Adipose tissue (tissue), 3 donors: ENCODE data around the gene CAPN2. TPM values are rescaled to one million over a fixed set of nuclear protein-coding genes. Genes with fewer than 3 reads are reported as not detected.
A peak's percentile ranks its signal among the peaks of the same experiment; 100 is the strongest.

Experiments
- H3K27ac ChIP-seq: one replicate; pipeline ENCODE4 v1.5.1; 2013; ENCODE audit warnings: low read depth, low read length
- WGBS, 3 donors: extraction: QIAGEN DNeasy Blood & Tissue Kit; methylation state at CpG; one replicate each; pipeline ENCODE4 v1.1.7; 2013; 5-methylcytosine and 5-hydroxymethylcytosine counted together
- polyA plus RNA-seq, 3 donors: library from polyadenylated mRNA; stranded (reverse); fragments of 200-250 nt; gene quantifications; one replicate each; pipeline ENCODE4 v1.2.3, GENCODE V29; 2013
- donor health status: healthy with polysubstance abuse.
- donor health status: Bipolar disorder and iron deficiency.
- donor health status: healthy.

CAPN2 gene
- polyA plus RNA-seq, 3 donors: 36.2 to 179 (median 115) TPM

DNA sequence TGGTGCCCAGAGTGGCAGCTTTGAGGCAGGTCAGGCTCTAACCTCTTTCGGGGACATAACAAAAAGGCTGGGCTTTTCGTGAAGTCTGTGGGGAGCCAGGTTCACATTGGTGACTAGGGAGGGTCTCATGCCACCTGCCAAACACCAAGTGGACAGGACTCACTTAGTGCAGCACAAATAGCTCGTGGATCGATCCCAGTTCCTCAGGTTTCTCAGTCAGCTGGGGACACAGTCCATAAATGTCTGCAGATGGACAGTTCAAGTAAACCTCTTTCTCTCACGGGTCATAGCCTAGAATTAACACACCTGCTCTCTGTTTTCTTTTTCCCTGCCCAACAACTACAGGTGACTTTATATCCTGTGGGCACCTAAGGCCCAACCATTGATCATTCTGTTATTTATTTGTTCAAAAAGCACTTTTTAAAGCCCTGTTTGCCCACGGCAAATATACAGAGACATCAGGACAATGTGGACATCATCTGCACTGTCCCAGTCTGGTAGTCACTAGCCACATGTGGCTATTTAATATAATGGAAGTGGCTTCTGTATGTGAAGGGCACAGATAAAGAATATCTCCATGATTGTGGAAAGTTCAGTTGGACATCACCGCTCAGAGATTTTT lies 53.5 kb downstream of the CAPN2 start:
- whole genome bisulfite sequencing, 3 donors: 48 to 81% (median 75%) methylated on average over 7 of the region's 7 CpGs
- no peak overlapping the region for H3K27ac ChIP-seq

DNA sequence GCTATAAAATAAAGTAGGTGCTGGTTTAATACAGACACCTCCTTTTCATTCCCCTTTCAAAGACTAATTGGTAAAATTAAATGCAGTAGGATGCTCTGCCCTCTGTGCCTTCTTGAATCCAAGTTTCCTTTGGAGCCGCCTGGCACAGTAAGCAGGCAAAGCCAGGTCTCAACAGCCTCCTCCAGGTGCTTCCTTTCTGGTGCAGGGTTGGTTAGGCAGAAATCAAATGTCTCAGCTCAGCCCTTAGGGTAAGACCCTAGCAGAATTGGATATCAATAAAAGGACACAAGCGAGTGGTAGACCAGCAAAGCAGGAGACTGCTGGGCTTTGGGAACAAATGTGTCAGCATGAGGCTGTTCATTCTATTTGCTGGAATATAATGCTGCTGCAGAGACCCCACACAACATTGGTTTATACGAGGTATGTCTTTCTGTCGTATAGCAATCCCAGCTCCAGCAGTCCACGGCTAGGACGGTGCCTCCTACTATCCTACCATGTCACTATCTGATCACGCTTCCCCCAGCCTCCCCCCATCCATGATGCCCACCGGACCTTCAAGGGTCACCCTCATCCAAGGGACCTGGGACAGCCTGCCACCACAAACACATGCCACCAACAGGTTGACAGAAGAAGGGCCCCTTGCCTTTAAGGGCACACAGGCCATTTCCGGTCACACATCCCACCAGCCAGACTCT lies 58.4 kb downstream of the CAPN2 start:
- WGBS, 3 donors: 93 to 98% (median 94%) methylated on average over 9 of the region's 9 CpGs

DNA sequence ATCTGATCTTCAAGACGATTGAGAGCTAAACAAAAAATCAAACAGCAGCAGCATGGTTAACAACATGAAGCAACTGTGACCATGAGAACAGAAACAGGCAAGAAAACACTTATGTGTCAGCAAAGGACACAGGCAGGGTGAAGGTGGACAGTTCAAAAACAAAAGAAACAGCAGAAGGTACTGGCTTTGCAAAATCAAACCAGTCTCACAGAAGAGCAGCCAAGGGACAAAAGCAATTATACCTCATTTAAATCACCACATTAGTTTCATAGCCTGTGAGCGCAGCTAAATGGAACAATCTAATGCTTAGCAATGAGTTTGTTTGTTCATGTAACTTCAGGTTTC lies 59.1 kb downstream of the CAPN2 start:
- WGBS, 3 donors: 55 to 62% (median 59%) methylated on average over 2 of the region's 2 CpGs
- H3K27ac ChIP-seq: no peak overlapping the region

More for the DNA sequence above, 58.4 kb downstream of the CAPN2 start:
- peak overlapping the region; percentile 11 for H3K27ac ChIP-seq

DNA sequence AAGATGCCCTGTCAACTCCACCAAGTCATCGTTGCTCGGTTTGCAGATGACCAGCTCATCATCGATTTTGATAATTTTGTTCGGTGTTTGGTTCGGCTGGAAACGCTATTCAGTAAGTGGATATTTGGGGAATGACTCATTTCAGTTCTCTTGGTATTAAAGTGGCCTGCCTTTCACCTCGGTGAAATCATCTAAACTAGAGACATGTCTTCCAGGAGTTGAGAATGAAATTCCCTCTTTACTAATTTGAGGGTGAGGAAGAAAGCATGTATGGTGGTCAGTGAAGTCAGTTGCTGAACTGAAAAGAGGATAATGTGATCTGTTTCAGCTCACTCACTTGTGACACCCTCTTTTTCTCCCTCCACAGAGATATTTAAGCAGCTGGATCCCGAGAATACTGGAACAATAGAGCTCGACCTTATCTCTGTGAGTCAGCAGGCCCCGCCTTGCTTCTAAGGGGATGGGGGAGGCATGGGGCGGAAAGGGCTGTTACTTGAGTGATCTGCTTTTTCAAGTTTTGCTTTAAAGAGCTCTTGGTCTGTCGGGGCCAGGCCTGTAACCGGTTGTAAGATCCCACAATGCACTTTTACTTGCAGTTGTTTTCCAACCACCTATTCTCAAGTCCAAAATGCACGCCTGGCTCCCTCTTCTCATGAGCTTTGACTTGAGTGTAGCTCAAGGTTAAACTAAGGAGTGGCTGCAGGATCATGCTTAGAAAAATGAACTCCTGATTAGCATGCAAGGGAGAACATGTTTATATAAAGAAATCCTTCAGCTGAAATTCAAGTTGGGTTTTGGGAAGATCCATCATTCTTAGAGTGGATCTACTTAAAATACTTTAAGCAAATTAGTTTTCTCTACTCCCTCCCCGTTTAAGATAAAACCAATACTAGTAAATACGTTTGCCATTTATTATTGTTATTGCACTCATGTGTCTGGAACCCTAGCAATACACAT lies 59.8 kb downstream of the CAPN2 start:
- no peak overlapping the region for H3K27ac ChIP-seq
- WGBS, 3 donors: 35 to 54% (median 47%) methylated on average over 16 of the region's 16 CpGs

DNA sequence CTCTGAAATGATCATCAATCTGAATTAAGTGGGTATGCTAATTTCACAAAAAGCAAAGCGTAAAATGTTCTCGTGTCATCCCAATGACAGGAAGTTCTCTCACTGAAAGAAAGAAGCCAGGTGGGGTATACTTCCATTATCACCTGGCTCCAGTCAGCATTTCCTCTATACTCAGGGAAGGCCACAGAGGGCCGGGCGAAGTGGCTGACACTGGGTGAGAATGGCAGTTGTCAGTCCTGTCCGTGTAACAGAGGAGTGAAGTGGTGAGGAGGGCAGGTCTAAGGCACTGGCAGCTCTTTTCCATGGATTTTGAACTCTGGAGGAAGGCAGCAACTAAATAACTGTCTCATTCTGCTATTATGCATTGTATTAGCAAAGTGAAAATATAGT lies 60.4 kb downstream of the CAPN2 start:
- WGBS, 3 donors: 78 to 91% (median 88%) methylated on average over 5 of the region's 5 CpGs
- H3K27ac ChIP-seq: no peak overlapping the region

DNA sequence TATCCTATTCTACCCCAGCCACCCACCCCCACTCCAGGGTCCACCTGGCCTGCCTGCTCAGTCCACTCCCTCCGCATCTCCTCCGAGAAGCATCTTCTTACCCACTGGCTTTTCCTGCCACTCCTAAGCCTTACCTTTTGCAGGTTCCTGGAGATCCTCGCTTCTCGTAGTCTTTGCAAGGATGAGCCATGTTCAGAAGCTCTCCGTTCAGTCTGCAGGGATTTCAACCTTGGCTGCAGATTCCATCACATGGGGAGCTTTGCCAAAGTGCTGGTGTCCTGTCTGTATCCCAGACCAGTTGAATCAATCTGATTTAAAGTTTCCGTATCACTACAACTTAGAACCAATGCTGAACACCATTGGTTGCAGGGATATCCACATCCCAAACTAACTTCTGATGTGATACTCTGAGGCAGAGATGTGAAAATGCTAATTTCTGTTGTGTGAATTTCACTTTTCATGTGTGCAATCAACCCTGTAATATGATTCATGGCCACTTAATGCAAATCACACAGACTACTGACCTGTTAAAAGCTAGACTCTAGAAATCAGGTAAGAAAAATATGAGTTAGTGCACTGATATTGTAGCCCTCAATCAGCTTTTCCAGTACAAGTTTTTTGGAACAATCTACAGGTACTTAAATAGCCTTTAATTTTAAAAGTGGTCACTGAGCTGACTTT lies 61.9 kb downstream of the CAPN2 start:
- WGBS, 3 donors: 81 to 93% (median 86%) methylated on average over 6 of the region's 6 CpGs
- H3K27ac ChIP-seq: no peak overlapping the region

DNA sequence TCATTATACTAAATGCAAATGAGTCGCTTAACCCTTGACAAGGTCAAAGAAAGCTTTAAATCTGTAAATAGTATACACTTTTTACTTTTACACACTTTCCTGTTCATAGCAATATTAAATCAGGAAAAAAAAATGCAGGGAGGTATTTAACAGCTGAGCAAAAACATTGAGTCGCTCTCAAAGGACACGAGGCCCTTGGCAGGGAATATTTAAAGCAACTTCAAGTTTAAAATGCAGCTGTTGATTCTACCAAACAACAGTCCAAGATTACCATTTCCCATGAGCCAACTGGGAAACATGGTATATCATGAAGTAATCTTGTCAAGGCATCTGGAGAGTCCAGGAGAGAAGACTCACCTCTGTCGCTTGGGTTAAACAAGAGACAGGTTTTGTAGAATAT lies 62.7 kb downstream of the CAPN2 start:
- H3K27ac ChIP-seq: no peak overlapping the region
- WGBS, 3 donors: 49 to 64% (median 61%) methylated on average over 4 of the region's 4 CpGs

DNA sequence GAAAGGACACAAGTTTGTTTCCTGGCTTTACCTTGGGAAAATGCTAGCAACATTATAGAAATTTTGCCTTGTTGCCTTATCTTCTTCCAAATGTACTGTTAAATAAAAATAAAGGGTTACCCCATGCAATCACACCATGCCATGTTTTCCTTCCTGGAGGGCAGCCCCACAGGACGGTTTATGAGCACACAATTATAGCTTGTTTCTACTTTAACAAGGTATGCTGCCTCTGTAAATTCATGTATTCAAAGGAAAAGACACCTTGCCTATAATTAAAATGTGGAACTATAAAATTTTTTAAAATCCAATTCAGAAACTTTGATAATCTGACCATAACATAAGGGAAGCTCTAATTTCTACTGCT lies 63.4 kb downstream of the CAPN2 start:
- 67 to 71% (median 69%) methylated on average over 1 of the region's 1 CpG for WGBS, 3 donors
- no peak overlapping the region for H3K27ac ChIP-seq

DNA sequence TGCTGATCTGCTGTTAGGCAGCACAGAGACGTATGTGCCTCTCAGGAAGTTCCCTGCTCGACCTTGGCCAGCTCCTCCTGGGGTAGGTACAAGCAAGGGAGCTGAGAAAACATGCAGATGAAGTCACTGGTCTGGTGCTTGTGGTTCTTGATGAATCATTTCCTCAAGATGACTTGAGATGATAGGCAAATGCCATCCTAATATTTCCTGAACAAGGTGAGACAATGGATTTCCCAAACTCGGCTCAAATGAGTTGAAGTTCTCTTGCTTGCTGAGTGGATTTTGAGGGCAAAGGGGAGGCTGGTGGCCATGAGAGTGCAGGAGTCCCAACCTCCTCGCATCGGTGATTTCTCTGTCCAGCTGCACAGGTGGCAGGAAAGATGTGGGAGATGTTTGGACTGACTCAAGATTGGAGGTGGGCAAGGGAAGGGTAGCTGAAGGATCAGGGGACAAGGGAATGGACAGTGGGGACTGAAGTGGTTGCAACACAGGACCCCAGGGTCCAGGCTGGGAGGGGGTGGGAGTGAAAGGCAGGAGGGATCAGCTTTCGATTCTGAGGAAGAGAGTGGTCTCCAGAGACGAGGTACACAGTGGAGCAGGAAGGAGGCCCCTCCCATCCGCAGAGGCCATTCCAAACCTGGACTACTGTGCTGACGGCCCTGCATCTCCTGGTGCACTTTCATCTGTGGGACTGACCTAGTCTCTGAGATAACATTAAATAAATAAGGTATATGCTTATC lies 63.9 kb downstream of the CAPN2 start:
- no peak overlapping the region for H3K27ac ChIP-seq
- WGBS, 3 donors: 46 to 53% (median 47%) methylated on average over 9 of the region's 9 CpGs

DNA sequence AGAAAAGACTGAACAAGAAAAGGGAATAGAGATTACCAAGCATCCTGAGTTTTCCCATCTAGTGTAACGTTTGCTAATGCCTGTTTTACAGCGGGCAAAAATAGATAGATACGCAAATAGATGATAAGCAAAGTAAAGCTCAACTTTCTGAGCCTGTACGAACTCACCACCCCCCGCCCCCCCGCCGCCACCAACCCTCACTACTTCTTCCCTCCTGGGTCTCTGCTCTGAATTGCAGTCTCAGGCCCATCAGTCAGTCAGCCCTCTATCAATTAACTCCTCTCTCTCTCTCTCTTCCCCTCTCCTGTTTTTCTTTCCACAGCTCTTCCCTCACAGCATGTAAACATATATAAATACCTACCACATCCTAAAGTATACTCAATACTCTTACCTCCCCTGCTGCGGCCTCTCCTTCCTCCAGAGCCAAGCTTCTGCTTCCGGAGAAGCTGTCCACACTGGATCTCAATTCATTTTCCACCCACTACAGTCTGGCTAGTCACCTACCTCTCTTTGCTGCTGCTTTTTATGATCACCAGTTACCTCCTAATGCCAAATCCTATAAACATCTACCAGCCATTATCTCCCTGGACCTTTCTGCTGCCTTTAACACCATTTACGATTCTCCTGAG lies 64.6 kb downstream of the CAPN2 start:
- no peak overlapping the region for H3K27ac ChIP-seq
- WGBS, 3 donors: 67 to 90% (median 85%) methylated on average over 8 to 10 of the region's 10 CpGs

DNA sequence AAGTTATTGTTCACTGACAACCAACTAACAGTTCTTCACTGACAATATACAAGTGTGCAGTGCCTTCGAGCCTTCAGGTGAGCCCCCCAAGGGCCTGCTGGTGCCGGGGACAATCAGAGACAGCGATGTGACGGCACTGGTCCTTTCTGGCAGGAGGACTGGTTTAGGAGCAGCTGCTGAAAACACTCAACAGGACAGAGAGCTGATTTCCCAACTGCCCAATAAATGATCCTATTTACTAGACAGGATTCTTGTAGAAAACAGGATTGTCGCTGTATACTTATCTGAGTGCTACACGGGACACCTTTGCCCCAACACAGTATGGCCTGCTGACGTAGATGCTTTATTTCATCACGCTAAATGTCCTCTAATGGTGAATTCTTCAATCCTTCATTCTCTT lies 68.0 kb downstream of the CAPN2 start:
- no peak overlapping the region for H3K27ac ChIP-seq
- 93 to 97% (median 94%) methylated on average over 8 of the region's 8 CpGs for WGBS, 3 donors

DNA sequence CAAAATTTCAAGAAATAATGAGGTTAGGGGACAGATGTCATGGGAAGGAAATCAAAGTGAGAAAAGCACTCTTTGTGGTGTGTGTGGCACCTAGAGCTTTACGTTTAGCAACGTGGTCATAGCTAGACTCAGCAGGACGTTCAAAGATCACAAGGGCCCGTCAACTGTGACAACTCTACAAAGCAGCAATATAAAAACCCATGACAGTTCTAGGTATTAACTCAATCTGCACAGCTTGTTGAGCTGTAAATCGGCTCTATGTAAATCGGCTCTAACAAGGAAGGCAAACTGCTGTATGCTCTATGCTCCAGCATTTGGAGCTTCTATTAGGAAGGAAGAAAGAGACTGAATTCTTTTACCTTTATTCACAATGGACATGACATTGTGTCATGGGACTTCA lies 68.6 kb downstream of the CAPN2 start:
- no peak overlapping the region for H3K27ac ChIP-seq
- 82 to 88% (median 84%) methylated on average over 6 of the region's 6 CpGs for WGBS, 3 donors

DNA sequence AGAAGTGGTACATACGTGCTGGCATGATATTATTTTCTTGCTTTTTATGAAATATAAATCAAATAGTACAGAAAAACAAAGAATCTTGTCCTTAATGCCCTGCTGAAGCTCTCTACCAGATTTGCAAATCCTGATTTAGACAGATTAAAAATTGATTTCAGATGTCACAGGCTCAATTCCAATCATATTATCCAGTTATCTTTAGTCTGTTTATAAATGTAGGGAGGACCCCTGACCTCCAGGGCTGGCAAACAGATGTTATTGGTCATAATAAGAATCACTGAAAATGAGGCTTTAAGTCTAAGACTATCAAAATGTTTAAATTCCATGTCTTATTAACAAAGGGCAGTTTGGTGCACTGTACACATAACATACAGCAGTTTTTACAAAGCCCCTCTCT lies 71.3 kb downstream of the CAPN2 start:
- 47 to 95% (median 47%) methylated on average over 1 of the region's 1 CpG for WGBS, 3 donors
- no peak overlapping the region for H3K27ac ChIP-seq

DNA sequence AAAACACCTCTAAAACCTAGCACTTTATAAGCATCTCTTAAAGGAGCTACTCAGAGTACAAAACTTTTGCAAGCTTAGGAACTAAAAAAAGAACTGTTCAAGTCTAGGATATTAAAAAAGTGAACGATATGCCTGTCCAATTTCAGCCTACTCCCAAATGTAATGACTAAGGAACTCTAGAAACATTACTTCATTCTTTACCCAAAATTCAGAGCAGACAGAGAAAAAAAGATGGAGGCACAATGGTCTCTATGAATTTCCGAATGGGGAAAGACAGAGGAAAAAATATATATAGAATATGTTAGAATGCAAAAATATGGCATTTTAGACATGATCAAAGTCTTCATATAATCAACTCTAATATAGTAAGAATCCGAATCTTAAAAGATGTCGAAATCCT lies 72.2 kb downstream of the CAPN2 start:
- H3K27ac ChIP-seq: no peak overlapping the region
- WGBS, 3 donors: 82 to 87% (median 85%) methylated on average over 4 of the region's 4 CpGs

DNA sequence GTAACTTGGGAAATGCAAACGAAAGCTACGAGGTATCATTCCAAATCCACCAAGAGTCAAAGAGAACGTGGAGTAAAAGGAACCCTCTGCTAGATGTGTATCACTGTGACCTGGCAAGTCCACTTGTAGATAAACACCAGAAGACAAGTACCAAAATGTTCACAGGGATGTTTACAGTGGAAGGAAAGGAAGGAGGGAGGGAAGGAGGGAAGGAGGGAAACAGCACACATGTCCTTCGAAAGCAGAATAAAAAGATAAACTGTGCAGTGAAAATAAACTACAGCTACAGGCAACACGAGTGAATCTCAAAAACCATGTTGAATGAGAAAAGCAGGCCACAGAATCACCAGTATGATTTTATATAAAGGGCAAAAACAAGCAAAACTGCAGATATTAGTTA lies 73.5 kb downstream of the CAPN2 start:
- 50 to 81% (median 80%) methylated on average over 5 of the region's 5 CpGs for WGBS, 3 donors

DNA sequence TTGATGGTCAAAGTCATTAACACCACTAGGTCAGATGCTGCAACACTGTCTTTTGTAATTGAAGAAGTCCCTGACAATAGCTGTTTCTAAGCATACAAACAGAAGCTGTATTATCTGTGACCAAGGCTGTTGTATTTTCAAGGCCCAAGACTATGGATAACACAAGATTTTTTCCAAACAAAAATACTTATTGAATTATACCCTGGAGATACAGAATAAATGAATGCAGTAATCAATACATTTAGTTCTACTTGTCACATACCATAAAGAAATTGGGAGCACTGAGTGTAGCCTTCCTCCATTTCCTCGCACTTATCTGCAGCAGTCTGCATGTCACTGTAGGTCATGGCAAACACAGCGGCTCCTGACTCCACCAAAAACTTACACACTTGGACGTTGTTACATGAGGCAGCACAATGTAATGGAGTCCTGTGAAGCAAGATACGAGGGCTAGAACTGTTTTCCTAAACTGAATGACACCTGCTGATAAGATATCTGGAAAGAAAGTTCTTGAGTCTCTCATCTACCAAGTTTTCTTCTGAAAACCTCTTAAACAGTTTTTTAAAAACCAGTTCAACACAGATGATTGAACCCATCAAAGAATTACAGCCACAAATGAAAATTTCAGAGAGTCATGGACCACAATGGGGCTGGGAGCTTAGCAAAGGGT lies 76.5 kb downstream of the CAPN2 start:
- 27 to 88% (median 84%) methylated on average over 4 of the region's 4 CpGs for WGBS, 3 donors
- H3K27ac ChIP-seq: no peak overlapping the region

More for the DNA sequence above, 73.5 kb downstream of the CAPN2 start:
- H3K27ac ChIP-seq: no peak overlapping the region

DNA sequence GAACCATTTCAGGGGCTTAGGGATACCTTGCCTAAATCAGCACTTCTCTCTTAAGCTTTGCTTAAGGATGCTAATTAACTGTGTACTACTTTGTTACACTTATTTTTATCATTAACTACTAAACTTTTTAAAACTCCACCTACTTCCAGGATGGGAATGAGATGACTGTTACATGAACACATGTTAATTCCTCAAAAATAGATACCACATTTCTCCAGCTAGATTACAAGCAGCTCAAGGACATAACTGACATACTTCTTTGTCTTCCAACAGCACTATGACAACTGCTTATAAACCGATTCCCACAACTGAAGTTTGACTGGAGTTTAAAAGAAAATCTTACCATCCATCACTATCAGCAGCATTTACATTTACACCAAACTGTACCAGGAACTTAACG lies 79.7 kb downstream of the CAPN2 start:
- WGBS, 3 donors: 66 to 83% (median 75%) methylated on average over 2 of the region's 2 CpGs
- H3K27ac ChIP-seq: no peak overlapping the region
